SHP77 (cell line): ENCODE data around the gene MGRN1.
"Not testable (repeated sequence)": the region's sequence is repeated elsewhere in the genome, so short reads cannot be mapped to it uniquely, and the experiment has no call there.

ENCODE experiments used
- DNase-seq, 2 experiments: peaks; one replicate each; lab custom pipeline; 2025; lab: John Stamatoyannopoulos, UW

MGRN1 gene

GRCh38 chr16:4734730-4735535 is 110.3 kb downstream of the MGRN1 start:
- peak; percentile 62 to 85 for DNase-seq

GRCh38 chr16:4736546-4736945 is 111.9 kb downstream of the MGRN1 start:
- DNase-seq = no peak

GRCh38 chr16:4737545-4737944 is 112.9 kb downstream of the MGRN1 start:
- no peak for DNase-seq

- not testable (repeated sequence) for DNase-seq
Observed at GRCh38 chr16:4738370-4738769, 113.7 kb downstream of the MGRN1 start.
